ENCODE results near the gene PFN4. TPM values are rescaled to one million over a fixed set of nuclear protein-coding genes. Genes with fewer than 3 reads are reported as not detected.
"Not testable (repeated sequence)": the region's sequence is repeated elsewhere in the genome, so short reads cannot be mapped to it uniquely, and the experiment has no call there.

The PFN4 gene
- total RNA-seq, 1 donor: 0.45 TPM

DNA sequence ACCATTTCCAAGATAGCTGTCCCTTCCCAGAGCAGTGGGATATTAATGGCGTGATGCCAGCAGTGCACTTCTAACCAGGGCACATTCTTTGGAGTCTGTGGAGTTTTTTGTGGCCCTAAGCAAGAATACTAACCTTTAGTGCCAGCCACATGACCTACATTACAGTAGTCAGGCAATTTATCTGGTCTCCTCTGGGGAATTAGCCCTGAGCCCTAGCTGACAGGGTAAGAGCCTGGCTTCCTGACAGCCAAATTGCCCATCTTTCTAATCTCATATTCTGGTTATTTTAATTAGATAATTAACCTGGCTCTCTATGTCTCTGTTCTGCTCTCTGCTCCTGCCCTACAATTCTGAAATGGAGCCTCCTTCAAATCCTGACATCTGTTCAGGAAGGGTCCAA lies 5.2 kb downstream of the PFN4 start:
- no peak for DNase-seq (ENCODE audit: low read depth)
- TF ChIP-seq, protein P1, sequence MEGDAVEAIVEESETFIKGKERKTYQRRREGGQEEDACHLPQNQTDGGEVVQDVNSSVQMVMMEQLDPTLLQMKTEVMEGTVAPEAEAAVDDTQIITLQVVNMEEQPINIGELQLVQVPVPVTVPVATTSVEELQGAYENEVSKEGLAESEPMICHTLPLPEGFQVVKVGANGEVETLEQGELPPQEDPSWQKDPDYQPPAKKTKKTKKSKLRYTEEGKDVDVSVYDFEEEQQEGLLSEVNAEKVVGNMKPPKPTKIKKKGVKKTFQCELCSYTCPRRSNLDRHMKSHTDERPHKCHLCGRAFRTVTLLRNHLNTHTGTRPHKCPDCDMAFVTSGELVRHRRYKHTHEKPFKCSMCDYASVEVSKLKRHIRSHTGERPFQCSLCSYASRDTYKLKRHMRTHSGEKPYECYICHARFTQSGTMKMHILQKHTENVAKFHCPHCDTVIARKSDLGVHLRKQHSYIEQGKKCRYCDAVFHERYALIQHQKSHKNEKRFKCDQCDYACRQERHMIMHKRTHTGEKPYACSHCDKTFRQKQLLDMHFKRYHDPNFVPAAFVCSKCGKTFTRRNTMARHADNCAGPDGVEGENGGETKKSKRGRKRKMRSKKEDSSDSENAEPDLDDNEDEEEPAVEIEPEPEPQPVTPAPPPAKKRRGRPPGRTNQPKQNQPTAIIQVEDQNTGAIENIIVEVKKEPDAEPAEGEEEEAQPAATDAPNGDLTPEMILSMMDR (IDR thresholded peaks at IDR 0.05; ENCODE audit: insufficient read depth, low read length): no peak

DNA sequence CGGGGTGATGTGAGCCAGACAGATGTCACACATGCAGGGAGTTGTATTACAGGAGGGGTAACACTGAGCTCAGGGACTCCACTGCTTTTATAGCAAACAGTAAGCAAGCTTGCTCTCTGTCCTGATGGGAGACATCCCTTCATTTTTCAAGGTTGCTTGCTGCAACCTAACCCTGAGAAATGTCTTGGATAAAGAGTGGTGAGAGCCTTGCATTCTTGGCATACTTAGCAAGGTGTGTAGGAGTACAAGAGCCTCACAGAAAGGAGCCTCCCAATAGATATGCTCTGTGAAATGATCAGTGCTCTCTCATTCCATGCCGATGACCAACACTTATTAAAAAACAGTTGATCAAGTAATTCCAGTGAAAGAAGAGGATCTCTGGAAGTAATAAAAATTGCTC lies 8.1 kb downstream of the PFN4 start:
- TF ChIP-seq, protein P1 (IDR thresholded peaks at IDR 0.05; ENCODE audit: insufficient read depth, low read length): no peak
- DNase-seq (ENCODE audit: low read depth): peak; percentile 15
- no peak overlapping the region for H3K4me3 ChIP-seq (ENCODE audit: low read depth, low read length)

More for the DNA sequence above, 5.2 kb downstream of the PFN4 start:
- H3K4me3 ChIP-seq (ENCODE audit: low read depth, low read length): no peak overlapping the region

DNA sequence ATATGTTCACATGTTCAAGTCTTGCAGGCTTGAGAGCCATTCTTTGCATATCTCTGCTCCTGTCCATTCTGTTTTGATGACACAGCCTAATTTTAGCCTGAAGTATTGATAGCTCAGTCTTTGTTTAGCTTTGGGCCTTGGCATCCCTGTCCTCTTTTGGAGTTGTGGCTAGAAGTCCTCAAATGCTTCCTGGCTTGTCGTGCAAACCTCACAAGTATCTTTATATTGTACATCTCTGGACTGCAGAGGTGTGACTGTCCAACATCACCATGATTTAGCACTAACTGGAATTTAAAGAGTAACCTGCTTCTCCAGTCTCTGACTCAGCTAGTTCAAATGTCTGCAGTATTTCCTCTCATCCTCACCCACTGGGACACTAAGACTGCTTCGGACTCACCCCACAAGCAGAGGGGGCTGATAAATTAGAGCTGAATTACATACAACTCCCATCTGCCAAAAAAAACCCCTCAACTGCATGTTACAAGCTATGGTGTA lies 11.7 kb downstream of the PFN4 start:
- TF ChIP-seq, protein P1 (IDR thresholded peaks at IDR 0.05; ENCODE audit: insufficient read depth, low read length): no peak
- peak; percentile 18 for DNase-seq (ENCODE audit: low read depth)
- H3K4me3 ChIP-seq (ENCODE audit: low read depth, low read length): no peak overlapping the region

DNA sequence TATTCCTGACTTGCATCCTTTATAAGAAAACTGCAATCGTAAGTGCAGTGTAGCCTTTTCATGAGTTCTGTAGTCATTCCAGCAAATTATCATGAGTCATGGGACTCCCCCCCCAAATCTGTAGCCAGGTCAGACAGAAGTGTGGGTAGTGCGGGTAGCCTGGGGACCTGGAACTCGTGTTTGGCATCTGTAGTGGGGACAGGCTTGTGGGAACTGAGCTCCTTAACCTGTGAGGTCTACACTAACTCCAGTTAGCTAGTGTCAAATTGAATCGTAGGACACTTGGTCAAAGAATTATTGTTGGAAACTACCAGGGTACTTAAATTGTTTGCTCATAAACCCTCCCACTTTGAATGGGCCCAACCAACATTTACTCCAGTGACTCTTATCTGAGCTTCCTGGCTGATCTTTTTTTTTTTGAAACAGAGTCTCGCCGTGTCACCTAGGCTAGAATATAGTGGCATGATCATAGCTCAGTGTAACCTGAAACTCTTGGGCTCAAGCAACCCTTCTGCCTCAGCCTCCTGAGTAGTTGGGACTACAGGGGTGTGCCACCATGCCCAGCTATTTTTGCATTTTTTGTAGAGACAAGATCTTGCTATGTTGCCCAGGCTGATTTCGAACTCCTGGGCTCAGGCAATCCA lies 12.4 kb downstream of the PFN4 start:
- H3K4me3 ChIP-seq (ENCODE audit: low read depth, low read length): no peak overlapping the region
- DNase-seq (ENCODE audit: low read depth): no peak
- TF ChIP-seq, protein P1 (IDR thresholded peaks at IDR 0.05; ENCODE audit: insufficient read depth, low read length): no peak

DNA sequence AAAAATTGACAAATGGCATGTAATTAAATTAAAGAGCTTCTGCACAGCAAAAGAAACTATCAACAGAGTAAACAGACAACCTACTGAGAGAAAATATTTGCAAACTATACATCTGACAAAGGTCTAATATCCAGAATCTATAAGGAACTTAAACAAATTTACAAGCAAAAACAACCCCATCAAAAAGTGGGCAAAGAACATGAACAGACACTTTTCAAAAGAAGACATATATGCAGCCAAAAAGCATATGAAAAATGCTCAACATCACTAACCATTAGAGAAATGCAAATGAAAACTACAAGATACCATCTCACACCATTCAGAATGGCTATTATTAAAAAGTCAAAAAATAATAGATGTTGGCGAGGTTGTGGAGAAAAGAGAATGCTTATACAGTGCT lies 13.7 kb downstream of the PFN4 start:
- H3K4me3 ChIP-seq (ENCODE audit: low read depth, low read length); DNase-seq (ENCODE audit: low read depth): not testable (repeated sequence)

DNA sequence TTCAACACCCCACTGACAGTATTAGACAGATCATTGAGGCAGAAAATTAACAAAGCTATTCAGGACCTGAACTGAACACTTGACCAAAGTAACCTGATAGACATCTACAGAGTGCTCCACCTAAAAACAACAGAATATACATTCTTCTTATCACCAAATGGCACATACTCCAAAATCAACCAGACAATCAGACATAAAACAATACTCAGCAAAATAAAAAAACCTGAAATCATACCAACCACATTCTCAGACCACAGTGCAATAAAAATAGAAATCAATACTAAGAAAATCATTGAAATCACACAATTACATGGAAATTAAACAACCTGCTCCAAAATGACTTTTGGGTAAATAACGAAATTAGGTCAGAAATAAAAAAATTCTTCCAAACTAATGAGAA lies 15.8 kb downstream of the PFN4 start:
- no peak for DNase-seq (ENCODE audit: low read depth)
- TF ChIP-seq, protein P1 (IDR thresholded peaks at IDR 0.05; ENCODE audit: insufficient read depth, low read length): no peak
- no peak overlapping the region for H3K4me3 ChIP-seq (ENCODE audit: low read depth, low read length)

DNA sequence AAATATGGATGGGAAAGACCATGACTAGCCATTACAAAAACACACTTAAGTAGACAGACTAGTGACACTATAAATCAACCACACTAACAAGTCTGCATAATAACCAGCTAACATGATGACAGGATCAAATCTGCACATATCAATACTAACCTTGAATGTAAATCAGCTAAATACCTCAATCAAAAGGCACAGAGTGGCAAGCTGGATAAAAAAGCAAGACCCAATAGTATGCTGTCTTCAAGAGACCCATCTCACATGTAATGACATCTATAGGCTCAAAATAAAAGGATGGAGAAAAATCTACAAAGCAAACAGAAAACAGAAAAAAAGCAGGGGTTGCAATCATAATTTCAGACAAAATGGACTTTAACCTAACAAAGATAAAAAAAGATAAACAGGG lies 16.3 kb downstream of the PFN4 start:
- TF ChIP-seq, protein P1 (IDR thresholded peaks at IDR 0.05; ENCODE audit: insufficient read depth, low read length): no peak
- no peak overlapping the region for H3K4me3 ChIP-seq (ENCODE audit: low read depth, low read length)
- no peak for DNase-seq (ENCODE audit: low read depth)
